SK-N-DZ (cell line): Measurements from ENCODE around the gene FAM13C.

Source experiments
- DNase-seq: peaks from one replicate; pipeline ENCODE4 v3.0.0-alpha.2; 2015; ENCODE audit warnings: low spot score

The FAM13C gene

DNA sequence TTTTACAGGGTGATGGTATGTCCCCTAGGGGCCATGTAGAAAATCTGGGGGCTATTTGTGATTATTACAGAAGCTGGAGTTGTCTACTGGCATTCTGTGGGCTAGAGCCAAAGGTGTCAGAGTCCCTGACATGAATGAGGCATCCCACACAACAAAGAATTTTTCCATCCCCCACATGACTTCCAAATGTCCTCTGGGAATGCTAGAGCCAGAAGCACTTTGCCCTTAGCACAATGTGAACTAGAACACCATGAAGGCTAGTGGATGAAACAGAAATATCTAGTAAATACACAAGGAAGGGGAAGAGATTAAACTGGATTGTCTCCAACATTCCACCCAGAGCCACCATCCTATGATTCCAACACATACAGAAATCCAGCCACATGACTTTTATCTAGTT is 46.9 kb downstream of the FAM13C start:
- DNase-seq = no peak

DNA sequence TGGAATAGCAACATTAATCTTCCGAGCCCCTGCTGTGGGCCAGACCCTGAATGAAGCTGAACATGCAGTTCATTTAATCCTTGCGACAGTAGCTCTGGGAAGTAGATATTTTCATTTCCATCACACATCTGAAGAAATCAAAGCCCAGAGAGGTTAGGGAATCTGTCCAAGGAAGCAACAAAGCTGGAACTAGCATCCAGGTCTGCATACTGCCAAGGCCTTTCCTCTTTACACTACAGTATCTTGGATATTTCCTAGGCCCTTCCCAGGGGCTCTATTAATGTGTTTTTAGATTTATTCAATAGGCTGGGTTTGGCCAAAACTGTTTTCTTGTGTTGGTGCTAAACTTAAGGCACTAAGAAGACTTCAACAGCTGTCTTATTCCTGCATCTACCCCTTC is 48.1 kb downstream of the FAM13C start:
- DNase-seq = no peak

GRCh38 chr10:59312247-59312646 is 50.1 kb downstream of the FAM13C start:
- DNase-seq = no peak

DNA sequence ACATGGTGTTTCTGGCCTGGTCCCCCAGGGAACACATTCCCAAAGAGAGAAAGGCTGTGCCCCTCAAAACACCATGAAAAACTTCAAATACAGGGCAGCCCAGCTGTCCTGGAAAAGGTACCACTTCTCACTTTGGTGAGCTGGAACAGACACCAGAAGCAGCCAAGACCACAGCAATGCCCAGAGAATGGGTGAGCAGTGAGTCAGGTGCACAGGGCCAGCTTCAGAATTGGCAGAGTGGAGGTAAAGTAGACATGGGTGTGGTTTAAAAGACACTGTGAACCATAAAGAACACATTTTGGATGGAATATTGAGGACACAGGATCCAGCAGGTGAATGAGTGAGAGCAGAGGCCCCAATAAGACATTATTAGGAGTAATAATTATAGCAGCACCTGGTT is 51.3 kb downstream of the FAM13C start:
- DNase-seq = no peak

DNA sequence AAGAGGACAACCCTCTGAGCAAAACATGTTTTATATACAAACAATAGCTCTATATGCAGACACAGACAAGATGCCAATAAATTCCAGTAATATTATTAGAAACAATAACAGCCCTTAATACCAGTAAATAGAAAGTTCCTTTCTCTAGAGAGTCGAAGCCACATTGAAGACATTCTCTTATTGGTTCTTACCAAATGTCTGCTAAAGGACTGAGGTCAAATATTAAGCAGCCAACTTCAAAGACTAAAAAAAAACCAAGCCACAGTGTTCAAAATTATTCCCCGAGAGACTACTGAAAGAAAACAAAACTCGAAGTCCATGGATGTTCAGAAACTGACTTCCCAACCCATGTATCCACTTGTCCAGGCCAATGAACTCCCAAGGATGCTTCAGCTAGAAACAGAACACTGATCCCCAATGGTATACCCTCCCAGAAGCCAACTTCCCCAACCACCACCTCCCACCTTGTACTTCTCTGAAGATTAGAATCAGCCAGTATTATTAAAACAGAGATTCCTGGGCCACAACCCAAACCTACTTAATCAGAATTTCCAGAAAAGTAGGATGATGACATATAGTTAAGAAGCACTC is 51.9 kb downstream of the FAM13C start:
- no peak for DNase-seq

- DNase-seq = no peak
Observed at GRCh38 chr10:59304521-59305097, 57.7 kb downstream of the FAM13C start.

- peak; percentile 23 for DNase-seq
Observed at GRCh38 chr10:59303018-59303417, 59.3 kb downstream of the FAM13C start.

DNA sequence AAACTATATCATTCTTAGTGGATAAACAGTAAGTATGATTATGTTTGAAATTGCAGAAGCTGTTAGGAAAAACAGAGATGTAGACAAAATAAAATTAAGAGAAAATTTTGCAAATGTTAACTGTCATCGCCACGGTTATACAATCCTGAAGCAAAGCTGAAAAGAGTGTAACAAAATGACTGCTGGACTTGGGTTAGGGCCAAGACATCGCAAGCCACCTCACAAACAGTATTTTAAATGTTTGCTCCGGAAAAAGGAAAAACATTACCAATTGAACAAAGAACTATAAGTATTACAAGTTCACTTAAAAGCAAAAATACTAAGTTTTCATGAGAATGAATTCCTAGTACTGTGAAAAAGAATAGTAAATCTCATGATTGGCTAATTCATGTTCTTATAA is 60.0 kb downstream of the FAM13C start:
- no peak for DNase-seq

- DNase-seq = no peak
Observed at GRCh38 chr10:59301067-59301754, 61.1 kb downstream of the FAM13C start.

- no peak for DNase-seq
Observed at GRCh38 chr10:59300386-59300785, 62.0 kb downstream of the FAM13C start.

DNA sequence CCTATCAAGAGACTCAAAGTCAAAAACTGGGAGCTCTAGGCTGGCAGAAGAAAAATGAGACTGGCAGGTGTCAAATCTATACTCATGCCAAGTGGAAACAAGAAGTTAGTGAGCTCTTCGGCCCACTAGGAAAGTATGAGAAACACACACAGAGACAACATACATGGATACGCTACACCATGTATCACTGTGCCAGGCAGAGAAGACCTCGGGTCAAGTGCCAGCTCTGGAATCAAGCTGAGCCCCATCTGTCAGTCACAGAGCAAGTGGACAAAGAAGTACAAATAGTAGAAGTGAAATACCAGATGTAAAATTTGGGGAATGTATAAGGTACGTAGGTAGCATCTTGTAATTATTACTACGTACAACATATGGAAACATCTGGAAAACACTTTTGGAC is 62.4 kb downstream of the FAM13C start:
- DNase-seq = no peak

DNA sequence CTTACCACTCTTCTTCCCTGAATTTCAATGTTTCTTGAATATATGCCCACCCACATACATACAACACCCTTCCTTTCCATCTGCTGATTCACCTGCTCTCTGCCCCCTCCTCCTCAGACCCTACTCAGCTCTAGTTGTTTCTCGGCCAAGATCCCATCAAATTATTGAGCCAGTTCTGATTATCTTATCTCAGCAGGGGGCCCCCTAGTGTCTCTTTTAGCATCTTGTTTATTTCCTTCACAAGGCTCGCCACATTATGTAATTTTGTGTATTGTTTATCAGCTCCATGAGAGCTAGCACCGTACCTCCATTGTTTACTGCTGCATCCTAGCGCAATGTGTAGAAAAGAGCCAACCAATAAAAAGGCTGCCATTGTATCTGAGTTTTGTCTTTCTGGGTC is 71.9 kb downstream of the FAM13C start:
- DNase-seq = no peak

DNA sequence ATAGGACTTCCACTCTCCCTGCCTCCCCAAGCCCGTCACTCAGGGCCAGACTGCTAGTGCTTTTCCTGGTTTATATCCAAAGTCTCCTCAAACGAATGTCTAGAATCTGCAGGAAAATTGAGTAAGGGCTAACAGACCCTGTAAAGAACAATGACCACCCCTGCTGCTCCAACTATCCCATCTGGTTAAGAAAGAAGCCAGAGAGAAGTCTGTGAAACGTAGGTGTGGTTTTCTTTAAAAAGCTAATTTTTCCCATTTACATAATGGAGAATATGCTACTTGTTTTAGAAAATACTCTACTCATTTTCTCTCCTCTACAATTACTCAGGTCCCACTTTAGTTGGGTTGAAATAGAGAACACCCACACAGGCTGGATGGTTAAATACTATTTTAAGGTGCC is 72.5 kb downstream of the FAM13C start:
- DNase-seq = no peak

- no peak for DNase-seq
Observed at GRCh38 chr10:59287587-59288255, 74.6 kb downstream of the FAM13C start.

DNA sequence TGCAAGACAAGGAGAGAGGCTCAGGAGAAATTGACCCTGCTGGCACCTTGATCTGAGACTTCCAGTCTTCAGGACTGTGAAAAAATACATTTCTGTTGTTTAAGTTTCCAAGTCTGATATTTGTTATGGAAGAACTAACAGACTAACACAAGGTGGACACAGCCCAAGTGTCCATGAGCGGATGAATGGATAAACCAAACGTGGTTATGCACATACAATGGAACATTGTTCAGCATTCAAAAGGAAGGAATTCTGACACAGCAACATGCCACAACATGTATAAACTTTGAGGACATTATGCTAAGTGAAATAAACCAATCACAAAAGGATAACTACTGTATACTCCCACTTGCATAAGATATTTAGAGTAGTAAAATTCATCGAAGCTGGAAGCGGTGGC is 76.5 kb downstream of the FAM13C start:
- no peak for DNase-seq

- no peak for DNase-seq
Observed at GRCh38 chr10:59285073-59285472, 77.3 kb downstream of the FAM13C start.

DNA sequence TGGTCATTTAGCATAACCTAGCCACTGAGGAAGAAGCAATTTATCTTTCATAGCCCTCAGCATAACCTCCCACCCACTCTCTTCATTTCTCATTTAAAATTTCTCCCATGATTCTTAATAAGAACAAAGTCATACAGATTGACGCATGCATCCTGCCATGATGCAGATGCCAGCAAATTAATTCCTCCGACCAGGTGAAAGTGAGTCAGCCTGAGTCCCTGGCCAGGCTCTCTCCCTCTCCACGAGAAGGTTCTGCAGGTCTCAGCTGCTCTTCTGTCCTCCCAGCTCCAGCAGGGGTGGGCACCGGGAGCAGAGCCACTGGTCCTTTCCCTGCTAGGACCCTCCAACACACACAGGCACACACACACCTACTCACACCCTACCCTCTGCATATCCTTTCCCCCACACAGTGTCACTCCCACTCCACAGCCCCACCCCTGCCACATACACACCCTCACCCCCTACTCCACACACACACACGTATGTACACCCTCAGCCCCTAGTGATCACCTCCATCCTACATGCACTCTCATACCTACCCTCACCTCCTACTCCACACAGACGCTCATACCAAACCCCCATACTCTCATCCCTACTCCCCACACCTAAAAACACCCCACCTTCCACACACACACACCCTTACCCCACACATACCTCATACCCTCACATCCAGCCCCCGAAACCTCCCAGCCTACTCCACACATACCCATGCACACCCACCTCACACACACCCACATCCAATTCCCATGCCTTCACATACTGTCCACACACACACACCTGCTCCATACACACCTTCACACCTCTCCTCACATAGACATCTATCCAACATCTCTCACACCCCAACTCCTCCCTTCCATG is 78.0 kb downstream of the FAM13C start:
- DNase-seq = no peak

GRCh38 chr10:59283456-59284091 is 78.8 kb downstream of the FAM13C start:
- DNase-seq = peak; percentile 16

DNA sequence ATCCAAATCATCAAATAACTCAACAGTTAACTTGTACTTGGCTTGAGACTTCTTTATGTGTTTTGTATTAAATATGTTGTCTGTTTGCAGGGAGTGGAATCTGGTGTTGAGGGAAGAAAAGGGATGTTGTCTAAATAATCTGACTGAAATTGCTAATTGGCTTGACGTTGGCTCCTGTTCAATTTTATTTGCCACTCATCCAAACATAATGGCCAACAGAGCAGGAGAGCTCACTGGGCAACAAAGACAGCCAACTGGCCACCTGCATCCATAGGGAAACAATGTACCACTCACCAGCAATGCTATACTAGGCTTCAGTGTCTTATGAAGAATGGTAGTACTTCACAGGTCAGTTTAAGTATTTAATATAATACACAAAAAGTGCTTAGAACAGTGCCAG is 80.5 kb downstream of the FAM13C start:
- DNase-seq = no peak

- DNase-seq = no peak
Observed at GRCh38 chr10:59279991-59280505, 82.3 kb downstream of the FAM13C start.

GRCh38 chr10:59279476-59279875 is 82.9 kb downstream of the FAM13C start:
- DNase-seq = no peak
